ACC112 (cell line): ENCODE data around the gene SORCS2.

Experiments used
- H2AFZ ChIP-seq: fragments of 200-600 bp; sonication (generic); one replicate; pipeline ENCODE4 v1.6.0; 2017; ENCODE audit warnings: antibody characterized with exemption, low read length; ENCODE audit not compliant: unreplicated experiment
- H3K27ac ChIP-seq: fragments of 200-600 bp; sonication (generic); 2 replicates; pipeline ENCODE4 v1.5.1; 2014; ENCODE audit warnings: low read depth, mild to moderate bottlenecking, antibody characterized with exemption, low read length, moderate library complexity
- H3K27me3 ChIP-seq: fragments of 200-600 bp; sonication (generic); 2 replicates; pipeline ENCODE4 v1.6.1; 2014; ENCODE audit warnings: mild to moderate bottlenecking, antibody characterized with exemption, low read length, moderate library complexity, mixed read lengths; ENCODE audit not compliant: insufficient read depth
- H3K36me3 ChIP-seq: fragments of 200-600 bp; sonication (generic); 2 replicates; pipeline ENCODE4 v1.6.1; 2016; ENCODE audit warnings: mild to moderate bottlenecking, antibody characterized with exemption, low read length, moderate library complexity, mixed read lengths; ENCODE audit not compliant: insufficient read depth
- H3K4me1 ChIP-seq: fragments of 200-600 bp; sonication (generic); one replicate; pipeline ENCODE4 v1.6.1; 2016; ENCODE audit warnings: low read length, mixed read lengths; ENCODE audit not compliant: insufficient read depth, unreplicated experiment, control insufficient read depth
- H3K4me3 ChIP-seq: fragments of 200-600 bp; sonication (generic); 2 replicates; pipeline ENCODE4 v1.5.1; 2014; ENCODE audit warnings: mild to moderate bottlenecking, low read depth, low read length
- H3K79me2 ChIP-seq: fragments of 200-600 bp; sonication (generic); one replicate; pipeline ENCODE4 v1.6.0; 2016; ENCODE audit warnings: low read length; ENCODE audit not compliant: control insufficient read depth, unreplicated experiment, insufficient read depth

The SORCS2 gene

DNA sequence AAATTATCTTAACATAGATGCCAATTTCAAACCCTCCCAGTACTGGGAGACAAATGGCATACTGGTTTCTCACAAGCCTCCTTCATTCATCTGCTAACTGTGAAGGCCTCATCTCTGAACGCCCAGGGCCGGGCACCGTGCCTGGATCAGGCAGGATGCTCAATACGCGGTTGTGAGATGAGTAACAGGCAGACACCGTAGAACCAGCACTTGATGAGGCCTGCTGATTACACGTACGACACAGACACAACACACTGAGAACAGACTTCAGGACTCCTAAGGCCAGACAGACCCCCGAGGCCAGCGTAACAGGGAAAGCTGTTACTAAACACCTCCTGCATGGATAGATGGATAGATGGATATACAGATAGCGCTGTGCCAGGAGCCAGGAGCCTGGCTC, 592.7 kb downstream of the SORCS2 start:
- Histone ChIP-seq H3K27ac (no peak overlapping the region), H3K27me3 (no peaks in the 10 kb centered on the region), H3K4me1 (peaks cover 11% of the 10 kb centered on the region), H3K36me3 (peaks cover 29% of the 10 kb centered on the region; the same call in 1 of the 2 replicates), H3K79me2 (peaks cover 15% of the 10 kb centered on the region), H3K4me3 (no peak overlapping the region), H2AFZ (no peak overlapping the region)

- H3K36me3 ChIP-seq = peaks cover 27% of the 10 kb centered on the region; the same call in 1 of the 2 replicates
- H3K4me3 ChIP-seq = no peak overlapping the region
- H3K79me2 ChIP-seq = peaks cover 19% of the 10 kb centered on the region
- peaks cover 8% of the 10 kb centered on the region for H3K4me1 ChIP-seq
- H2AFZ ChIP-seq = no peak overlapping the region
- H3K27me3 ChIP-seq = no peaks in the 10 kb centered on the region
- H3K27ac ChIP-seq = no peak overlapping the region
Measured at GRCh38 chr4:7786040-7786439, 593.7 kb downstream of the SORCS2 start.

GRCh38 chr4:7786517-7786916, 594.2 kb downstream of the SORCS2 start:
- peaks cover 29% of the 10 kb centered on the region; the same call in 1 of the 2 replicates for H3K36me3 ChIP-seq
- H3K27me3 ChIP-seq = no peaks in the 10 kb centered on the region
- no peak overlapping the region for H3K27ac ChIP-seq
- no peak overlapping the region for H3K4me3 ChIP-seq
- H2AFZ ChIP-seq = no peak overlapping the region
- peaks cover 5% of the 10 kb centered on the region for H3K4me1 ChIP-seq
- H3K79me2 ChIP-seq = peaks cover 24% of the 10 kb centered on the region

GRCh38 chr4:7787067-7787466, 594.7 kb downstream of the SORCS2 start:
- H3K4me1 ChIP-seq = no peaks in the 10 kb centered on the region
- no peak overlapping the region for H3K27ac ChIP-seq
- peaks cover 29% of the 10 kb centered on the region for H3K79me2 ChIP-seq
- H2AFZ ChIP-seq = no peak overlapping the region
- H3K27me3 ChIP-seq = no peaks in the 10 kb centered on the region
- H3K36me3 ChIP-seq = peaks cover 34% of the 10 kb centered on the region; the same call in 1 of the 2 replicates
- H3K4me3 ChIP-seq = no peak overlapping the region

- peaks cover 32% of the 10 kb centered on the region for H3K79me2 ChIP-seq
- peaks cover 36% of the 10 kb centered on the region; the same call in 1 of the 2 replicates for H3K36me3 ChIP-seq
Measured at GRCh38 chr4:7787681-7788141, 595.4 kb downstream of the SORCS2 start.

DNA sequence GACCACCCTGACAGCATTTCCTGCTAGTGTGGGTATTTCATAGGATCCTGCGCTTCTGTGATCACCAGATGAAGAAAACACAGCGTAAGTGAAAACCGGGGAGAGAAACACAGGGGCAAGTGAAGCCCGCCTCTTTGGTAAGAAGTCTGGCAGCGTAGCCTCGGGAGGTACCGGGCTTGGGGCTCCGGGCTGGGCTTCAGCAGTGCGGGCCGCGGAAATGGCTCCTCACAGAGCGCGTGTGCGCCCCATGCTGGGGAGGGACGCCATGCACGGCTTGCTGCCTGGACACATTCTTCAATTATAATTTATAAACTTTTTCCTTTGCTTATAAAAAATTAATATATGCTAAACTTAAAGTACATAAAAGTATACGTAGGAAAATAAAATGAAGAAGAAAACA, 595.9 kb downstream of the SORCS2 start:
- Histone ChIP-seq H3K36me3 (peaks cover 36% of the 10 kb centered on the region; the same call in 1 of the 2 replicates), H3K4me3 (no peak overlapping the region), H3K27ac (no peak overlapping the region), H3K79me2 (peaks cover 32% of the 10 kb centered on the region), H3K4me1 (peaks cover 9% of the 10 kb centered on the region), H3K27me3 (no peaks in the 10 kb centered on the region), H2AFZ (no peak overlapping the region)

More at GRCh38 chr4:7787681-7788141, 595.4 kb downstream of the SORCS2 start:
- Histone ChIP-seq H3K4me1 (peaks cover 5% of the 10 kb centered on the region), H2AFZ (no peak overlapping the region), H3K27ac (no peak overlapping the region), H3K4me3 (no peak overlapping the region), H3K27me3 (no peaks in the 10 kb centered on the region)

- Histone ChIP-seq H3K27ac (no peak overlapping the region), H3K27me3 (no peaks in the 10 kb centered on the region), H3K4me3 (no peak overlapping the region), H2AFZ (no peak overlapping the region), H3K79me2 (peaks cover 32% of the 10 kb centered on the region), H3K36me3 (peaks cover 40% of the 10 kb centered on the region; the same call in 1 of the 2 replicates), H3K4me1 (peaks cover 9% of the 10 kb centered on the region)
Measured at GRCh38 chr4:7788694-7789425, 596.5 kb downstream of the SORCS2 start.

GRCh38 chr4:7790023-7790422, 597.7 kb downstream of the SORCS2 start:
- Histone ChIP-seq H3K4me1 (peaks cover 9% of the 10 kb centered on the region), H3K79me2 (peaks cover 32% of the 10 kb centered on the region), H3K36me3 (peaks cover 38% of the 10 kb centered on the region; the same call in 1 of the 2 replicates), H3K4me3 (no peak overlapping the region), H3K27ac (no peak overlapping the region), H3K27me3 (no peaks in the 10 kb centered on the region), H2AFZ (no peak overlapping the region)

DNA sequence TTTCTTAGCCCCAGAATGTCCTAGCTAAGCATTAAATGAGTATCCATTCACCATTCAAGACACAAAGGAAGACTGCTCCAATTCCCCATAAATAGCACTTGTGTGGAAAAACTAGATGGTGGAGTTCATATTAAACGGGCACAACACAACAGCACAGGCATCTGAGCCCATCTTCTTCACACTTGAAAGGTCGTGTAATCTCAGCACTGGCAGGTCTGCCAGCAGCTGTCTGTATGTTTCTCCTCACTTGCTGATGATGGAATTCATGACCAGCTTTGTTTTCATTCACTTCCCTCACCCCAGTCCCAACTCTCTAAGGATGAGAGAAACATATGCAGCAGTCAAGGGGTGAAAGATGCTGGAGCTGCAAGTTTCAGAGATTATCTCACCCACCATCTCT, 598.7 kb downstream of the SORCS2 start:
- H3K79me2 ChIP-seq = peaks cover 32% of the 10 kb centered on the region
- no peak overlapping the region for H3K4me3 ChIP-seq
- H3K27ac ChIP-seq = no peak overlapping the region
- H2AFZ ChIP-seq = no peak overlapping the region
- H3K36me3 ChIP-seq = peaks cover 30% of the 10 kb centered on the region
- H3K4me1 ChIP-seq = peaks cover 9% of the 10 kb centered on the region
- no peaks in the 10 kb centered on the region for H3K27me3 ChIP-seq
